BJ (cell line): ENCODE data around the gene SLC29A4. TPM values are rescaled to one million over a fixed set of nuclear protein-coding genes. Genes with fewer than 3 reads are reported as not detected.

Experiments used
- CTCF ChIA-PET: fragments of 350-600 bp; formaldehyde crosslinking; extraction: SDS; loops from one replicate; lab custom pipeline; 2021; ENCODE audit warnings: antibody characterized with exemption, inconsistent platforms; lab: Yijun Ruan, JAX
- POLR2A ChIA-PET: fragments of 300-600 bp; sonication (Branson Sonifier 250); formaldehyde crosslinking; extraction: SDS; loops from one replicate; lab custom pipeline; 2021; ENCODE audit warnings: antibody characterized with exemption; lab: Charles Lee
- DNase-seq: peaks from one replicate; pipeline ENCODE4 v3.0.0-alpha.2; 2011; ENCODE audit warnings: low read depth
- H3K27me3 ChIP-seq: 2 replicates; pipeline ENCODE4 v1.6.0; 2011; ENCODE audit warnings: low read length; ENCODE audit not compliant: control insufficient read depth, insufficient read depth
- H3K36me3 ChIP-seq: 2 replicates; pipeline ENCODE4 v1.5.1; 2011; ENCODE audit warnings: low read length; ENCODE audit not compliant: control insufficient read depth, insufficient read depth
- H3K4me3 ChIP-seq: 2 replicates; pipeline ENCODE4 v1.5.1; 2011; ENCODE audit warnings: low read depth, mild to moderate bottlenecking, control low read depth, low read length
- CTCF ChIP-seq: IDR thresholded peaks from 2 replicates; pipeline ENCODE4 v1.5.1; 2011; ENCODE audit warnings: low read depth, mild to moderate bottlenecking, control low read depth, inconsistent platforms, low read length, moderate library complexity; ENCODE audit not compliant: insufficient read depth
- polyA plus RNA-seq: library from polyadenylated mRNA; depleted of rRNA; stranded (reverse); fragments of >200 nt; gene quantifications from 2 replicates; pipeline ENCODE4 v1.2.3, GENCODE V29; 2011

Gene SLC29A4
- polyA plus RNA-seq, 1 experiment: 3.4 TPM

GRCh38 chr7:5349005-5349380 lies 66.2 kb downstream of the SLC29A4 start:
- H3K27me3 ChIP-seq: no peaks in the 10 kb centered on the region
- no peak for DNase-seq
- ChIA-PET CTCF (interaction anchor here (1.2 kb wide), 1 partner anchor 10 kb away, joined by 3 read pairs; no protein-coding TSS in a partner anchor), POLR2A (no interaction called here)
- no peak for TF ChIP-seq CTCF
- no peak overlapping the region for H3K4me3 ChIP-seq
- peaks cover 45% of the 10 kb centered on the region for H3K36me3 ChIP-seq

DNA sequence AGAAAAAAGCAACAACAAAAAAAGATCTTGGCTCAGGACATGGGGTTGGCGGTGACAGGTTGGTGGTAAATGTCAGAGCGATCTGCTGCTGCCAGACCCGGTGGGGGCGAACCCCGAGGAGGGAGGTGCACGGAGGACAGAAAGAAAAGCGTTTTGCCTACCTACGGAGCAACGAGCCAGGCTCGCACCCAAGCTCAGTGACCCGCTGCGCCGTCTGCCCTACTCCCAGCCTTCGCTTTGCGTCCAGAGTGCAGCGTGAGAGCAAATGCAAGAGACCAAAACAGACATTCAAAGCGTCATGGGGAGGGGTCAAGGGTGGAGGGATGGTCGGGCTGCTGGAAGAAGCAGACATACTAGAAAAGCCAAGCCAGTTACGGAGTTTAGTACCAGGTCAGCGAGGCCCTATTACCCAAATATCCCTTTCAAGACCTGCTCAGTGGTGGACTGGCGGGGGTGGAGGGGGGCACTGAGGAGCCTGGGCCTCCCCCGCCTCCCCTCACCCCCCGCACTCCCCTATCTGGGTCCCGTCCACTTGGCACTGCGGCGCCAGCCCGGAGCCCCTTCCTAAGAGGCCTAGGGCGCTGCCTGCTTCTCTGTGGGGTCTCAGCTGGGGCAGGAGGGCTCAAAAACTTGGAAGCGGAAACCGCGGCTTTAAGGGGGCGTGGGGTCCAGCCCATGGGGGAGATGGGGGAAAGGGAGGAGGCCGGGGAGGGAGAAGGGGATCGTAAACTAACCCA lies 66.9 kb downstream of the SLC29A4 start:
- Histone ChIP-seq H3K36me3 (peaks cover 39% of the 10 kb centered on the region), H3K4me3 (no peak overlapping the region), H3K27me3 (no peaks in the 10 kb centered on the region)
- POLR2A ChIA-PET: no interaction called here
- DNase-seq: no peak
- TF ChIP-seq CTCF: no peak
- CTCF ChIA-PET: interaction anchor here (1.2 kb wide), 1 partner anchor 11 kb away, joined by 3 read pairs; no protein-coding TSS in a partner anchor

DNA sequence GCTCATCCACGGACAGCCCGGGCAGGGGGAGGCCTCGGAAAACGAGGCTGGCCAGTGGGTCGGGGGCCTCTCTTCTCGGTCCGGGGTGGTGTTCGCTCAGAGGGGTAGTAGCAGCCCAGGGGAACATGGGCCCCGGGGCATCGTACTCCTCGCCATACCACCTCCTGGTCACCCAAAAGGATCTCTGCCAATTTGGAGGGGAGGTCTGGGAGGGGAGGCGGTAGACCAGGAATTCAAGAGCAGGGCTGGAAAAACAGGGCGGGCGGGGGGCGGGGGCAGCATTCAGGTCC lies 67.4 kb downstream of the SLC29A4 start:
- POLR2A ChIA-PET: no interaction called here
- CTCF ChIA-PET: interaction anchor here (1.2 kb wide), 1 partner anchor 11 kb away, joined by 3 read pairs; no protein-coding TSS in a partner anchor
- no peak for DNase-seq
- H3K36me3 ChIP-seq: peaks cover 35% of the 10 kb centered on the region
- H3K4me3 ChIP-seq: no peak overlapping the region
- TF ChIP-seq CTCF: no peak
- no peaks in the 10 kb centered on the region for H3K27me3 ChIP-seq

DNA sequence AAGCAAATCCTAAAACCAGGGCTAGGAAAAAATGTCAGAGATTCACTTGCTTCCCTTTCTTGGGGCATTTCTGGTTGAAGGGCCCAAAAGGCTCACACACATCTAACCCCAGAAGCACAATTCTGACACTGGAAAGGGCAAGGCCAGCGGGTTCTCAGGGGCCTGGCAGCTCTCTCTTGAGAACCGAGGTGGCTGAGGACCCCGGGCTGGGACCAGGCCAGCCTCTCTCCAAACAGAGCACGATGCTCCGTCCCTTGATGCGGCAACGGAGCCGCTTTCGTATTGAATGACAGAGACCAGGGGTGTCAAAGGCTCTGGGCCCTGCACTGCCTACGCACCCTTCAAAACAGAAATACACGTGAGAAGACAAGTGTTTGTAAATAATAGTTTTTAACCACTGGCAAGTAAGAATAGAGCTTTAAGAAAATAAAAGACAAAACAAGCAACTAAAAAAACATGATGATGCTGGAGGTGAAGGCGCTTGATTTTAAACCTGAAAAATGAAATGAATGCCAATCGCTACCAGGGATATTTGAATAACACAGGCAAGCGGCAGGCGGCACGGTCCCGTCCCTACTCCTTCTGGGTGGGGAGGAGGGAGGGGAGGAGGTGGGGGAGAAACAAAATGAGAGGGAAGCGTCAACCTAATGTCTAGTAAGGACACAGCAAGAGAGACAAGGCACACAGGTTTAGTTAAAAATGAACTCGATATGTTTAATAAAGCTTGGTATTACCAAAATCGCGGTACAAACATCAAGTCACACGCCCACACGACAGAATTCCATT lies 68.0 kb downstream of the SLC29A4 start:
- ChIA-PET CTCF (interaction anchor here (0.9 kb wide), 1 partner anchor 111 kb away, joined by 5 read pairs; no protein-coding TSS in a partner anchor), POLR2A (no interaction called here)
- H3K4me3 ChIP-seq: no peak overlapping the region
- TF ChIP-seq CTCF: no peak
- no peaks in the 10 kb centered on the region for H3K27me3 ChIP-seq
- DNase-seq: no peak
- peaks cover 33% of the 10 kb centered on the region for H3K36me3 ChIP-seq

GRCh38 chr7:5351507-5352265 lies 68.9 kb downstream of the SLC29A4 start:
- Histone ChIP-seq H3K4me3 (no peak overlapping the region), H3K36me3 (peaks cover 37% of the 10 kb centered on the region), H3K27me3 (no peaks in the 10 kb centered on the region)
- DNase-seq: no peak
- no peak for TF ChIP-seq CTCF
- POLR2A ChIA-PET: no interaction called here
- CTCF ChIA-PET: interaction anchor here (0.9 kb wide), 1 partner anchor 112 kb away, joined by 5 read pairs; no protein-coding TSS in a partner anchor
